Activated CD4-positive, alpha-beta memory T cell treated with anti-CD3 and anti-CD28 coated beads, Interleukin-2, amount 10 ng/mL, durations not matched to agents 7 days and 5 days (primary cell): ENCODE data around the gene OPA3. TPM values are rescaled to one million over a fixed set of nuclear protein-coding genes. Genes with fewer than 3 reads are reported as not detected.

ENCODE experiments used
- CTCF ChIA-PET: fragments of 350-600 bp; sonication (Branson Sonifier 250); formaldehyde crosslinking; loops from one replicate; lab custom pipeline; 2021; ENCODE audit warnings: antibody characterized with exemption, inconsistent platforms; lab: Charles Lee
- POLR2A ChIA-PET: fragments of 350-600 bp; sonication (Branson Sonifier 250); formaldehyde crosslinking; loops from one replicate; lab custom pipeline; 2021; ENCODE audit warnings: antibody characterized with exemption; lab: Charles Lee
- DNase-seq: peaks from one replicate; pipeline ENCODE4 v3.0.0-alpha.2; 2020
- H3K27ac Mint-ChIP-seq: one replicate; pipeline ENCODE4 v1.8.0; 2021; ENCODE audit warnings: mild to moderate bottlenecking, mixed read lengths
- H3K27me3 Mint-ChIP-seq: one replicate; pipeline ENCODE4 v1.8.0; 2021; ENCODE audit warnings: mixed read lengths
- H3K36me3 Mint-ChIP-seq: one replicate; pipeline ENCODE4 v1.8.0; 2021; ENCODE audit warnings: low read depth, mixed read lengths
- H3K4me1 Mint-ChIP-seq: one replicate; pipeline ENCODE4 v1.8.0; 2021; ENCODE audit warnings: mixed read lengths
- H3K4me3 Mint-ChIP-seq: one replicate; pipeline ENCODE4 v1.8.0; 2021; ENCODE audit warnings: mild to moderate bottlenecking, mixed read lengths
- H3K9me3 Mint-ChIP-seq: one replicate; pipeline ENCODE4 v1.8.0; 2021; ENCODE audit warnings: mixed read lengths
- total RNA-seq, 2 experiments: library from RNA; stranded (reverse); gene quantifications; one replicate each; pipeline ENCODE4 v1.2.3, GENCODE V29; 2021

The OPA3 gene
- total RNA-seq, 2 experiments from 2014 or later = 12.0 to 12.9 TPM

DNA sequence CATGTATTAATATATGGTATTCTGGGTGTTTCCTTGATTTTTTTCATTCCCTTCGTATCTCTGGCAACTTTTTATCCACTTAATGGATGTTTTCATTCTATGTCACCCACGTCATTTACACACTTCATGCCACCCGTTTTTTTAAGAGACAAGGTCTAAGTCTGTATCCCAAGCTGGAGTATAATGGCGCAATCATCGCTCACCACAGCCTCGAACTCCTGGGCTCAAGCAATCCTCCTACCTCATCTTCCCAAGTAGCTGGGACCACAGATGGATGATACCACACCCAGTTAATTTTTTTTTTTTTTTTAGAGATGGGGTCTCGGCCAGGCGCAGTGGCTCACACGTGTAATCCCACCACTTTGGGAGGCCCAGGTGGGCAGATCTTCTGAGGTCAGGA is 80.7 kb downstream of the OPA3 start:
- Mint-ChIP-seq H3K36me3 (peaks cover 12% of the 10 kb centered on the region), H3K27ac (no peak overlapping the region), H3K4me1 (peaks cover 43% of the 10 kb centered on the region), H3K27me3 (peaks cover 4% of the 10 kb centered on the region), H3K4me3 (no peak overlapping the region), H3K9me3 (no peaks in the 10 kb centered on the region)
- CTCF ChIA-PET = interaction anchor here (0.7 to 2.6 kb wide), 2 partner anchors 9 to 138 kb away, joined by 3 to 13 read pairs; no protein-coding TSS in a partner anchor
- POLR2A ChIA-PET = interaction anchor here (1.1 kb wide), 1 partner anchor 188 kb away, joined by 3 read pairs; the partner anchor contains the start of gene QPCTL
- DNase-seq = no peak

DNA sequence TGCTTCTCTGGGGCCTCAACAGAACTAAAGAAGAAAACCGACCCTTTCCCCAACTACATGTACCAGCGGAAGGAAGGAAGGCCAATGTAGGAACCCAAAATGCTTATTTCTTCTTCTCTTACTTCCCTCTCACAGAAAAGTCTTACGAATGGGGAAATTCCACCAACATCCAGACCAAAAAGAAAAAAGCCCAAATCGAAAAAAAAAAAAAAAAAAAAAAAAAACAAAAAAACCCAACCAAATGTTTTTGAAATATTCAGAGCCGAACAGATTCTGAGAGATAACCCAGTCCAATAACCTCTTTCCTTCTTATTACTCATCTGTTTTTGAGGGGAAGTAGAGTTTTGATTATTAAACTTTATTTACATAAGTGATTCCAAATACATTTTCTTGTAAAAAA is 82.5 kb downstream of the OPA3 start:
- ChIA-PET CTCF (interaction anchor here (1.2 kb wide), 1 partner anchor 17 kb away, joined by 4 read pairs; no protein-coding TSS in a partner anchor), POLR2A (no interaction called here)
- no peak overlapping the region for H3K4me3 Mint-ChIP-seq
- peaks cover 55% of the 10 kb centered on the region for H3K4me1 Mint-ChIP-seq
- H3K27ac Mint-ChIP-seq = no peak overlapping the region
- peaks cover 10% of the 10 kb centered on the region for H3K36me3 Mint-ChIP-seq
- no peaks in the 10 kb centered on the region for H3K9me3 Mint-ChIP-seq
- H3K27me3 Mint-ChIP-seq = peaks cover 13% of the 10 kb centered on the region
- no peak for DNase-seq

DNA sequence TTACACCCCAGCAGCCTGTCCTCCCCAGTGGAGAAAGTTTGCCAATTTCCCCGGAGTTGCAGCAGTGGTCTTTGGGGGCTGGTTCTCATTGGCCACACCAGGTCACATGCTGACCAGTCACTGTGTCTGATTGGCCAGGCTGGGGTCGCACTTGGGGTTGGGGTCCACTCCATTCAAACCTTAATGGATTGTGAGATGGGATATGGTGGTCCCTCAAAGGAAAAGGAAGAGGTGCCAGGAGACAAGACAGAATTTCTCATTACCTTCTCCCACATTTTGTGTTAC is 82.9 kb downstream of the OPA3 start:
- no peak for DNase-seq
- POLR2A ChIA-PET = no interaction called here
- Mint-ChIP-seq H3K4me3 (no peak overlapping the region), H3K27me3 (peaks cover 15% of the 10 kb centered on the region), H3K27ac (no peak overlapping the region), H3K4me1 (peaks cover 57% of the 10 kb centered on the region), H3K36me3 (peaks cover 10% of the 10 kb centered on the region), H3K9me3 (no peaks in the 10 kb centered on the region)
- CTCF ChIA-PET = no interaction called here

DNA sequence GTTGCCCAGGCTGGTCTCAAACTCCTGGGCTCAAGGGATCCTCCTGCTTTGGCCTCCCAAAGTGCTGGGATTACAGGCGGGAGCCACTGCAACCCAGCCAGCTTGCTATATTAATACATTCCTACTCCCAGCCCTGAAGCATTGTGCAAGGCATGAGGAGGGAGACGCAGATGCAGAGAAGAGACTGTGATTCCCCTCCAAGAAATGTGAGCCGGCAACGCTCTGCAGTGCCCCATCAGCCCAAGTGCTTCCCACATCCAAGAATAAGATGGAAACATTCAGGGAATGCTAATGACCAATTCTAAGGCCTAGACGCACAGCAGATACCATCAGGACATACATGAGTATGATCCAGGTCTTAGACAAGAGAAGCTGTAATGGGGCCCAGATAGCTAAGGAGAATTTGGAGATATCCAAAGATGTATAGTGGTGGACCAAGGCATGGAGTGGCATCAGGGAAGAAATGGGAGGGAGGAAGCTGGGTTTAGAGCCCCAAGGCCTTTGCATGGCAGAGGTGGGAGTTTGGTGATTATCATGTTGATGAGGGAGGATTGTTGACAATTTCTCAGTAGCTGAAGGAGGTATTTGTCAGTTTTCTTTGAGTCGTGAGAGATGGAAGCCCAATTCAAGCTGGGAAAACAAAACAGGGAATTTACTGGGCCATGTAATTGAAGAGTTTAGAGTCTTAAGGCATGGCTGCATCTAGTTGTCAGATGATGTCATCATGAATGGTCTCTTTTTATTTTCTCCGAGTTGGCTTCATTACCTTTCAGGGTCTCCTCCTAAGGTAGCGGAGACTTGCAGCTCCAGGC is 83.5 kb downstream of the OPA3 start:
- ChIA-PET POLR2A (no interaction called here), CTCF (interaction anchor here (2.3 kb wide), 1 partner anchor 22 kb away, joined by 6 read pairs; no protein-coding TSS in a partner anchor)
- Mint-ChIP-seq H3K27ac (no peak overlapping the region), H3K27me3 (peaks cover 16% of the 10 kb centered on the region), H3K4me1 (peaks cover 55% of the 10 kb centered on the region), H3K9me3 (no peaks in the 10 kb centered on the region), H3K36me3 (peaks cover 10% of the 10 kb centered on the region), H3K4me3 (no peak overlapping the region)
- DNase-seq = no peak

DNA sequence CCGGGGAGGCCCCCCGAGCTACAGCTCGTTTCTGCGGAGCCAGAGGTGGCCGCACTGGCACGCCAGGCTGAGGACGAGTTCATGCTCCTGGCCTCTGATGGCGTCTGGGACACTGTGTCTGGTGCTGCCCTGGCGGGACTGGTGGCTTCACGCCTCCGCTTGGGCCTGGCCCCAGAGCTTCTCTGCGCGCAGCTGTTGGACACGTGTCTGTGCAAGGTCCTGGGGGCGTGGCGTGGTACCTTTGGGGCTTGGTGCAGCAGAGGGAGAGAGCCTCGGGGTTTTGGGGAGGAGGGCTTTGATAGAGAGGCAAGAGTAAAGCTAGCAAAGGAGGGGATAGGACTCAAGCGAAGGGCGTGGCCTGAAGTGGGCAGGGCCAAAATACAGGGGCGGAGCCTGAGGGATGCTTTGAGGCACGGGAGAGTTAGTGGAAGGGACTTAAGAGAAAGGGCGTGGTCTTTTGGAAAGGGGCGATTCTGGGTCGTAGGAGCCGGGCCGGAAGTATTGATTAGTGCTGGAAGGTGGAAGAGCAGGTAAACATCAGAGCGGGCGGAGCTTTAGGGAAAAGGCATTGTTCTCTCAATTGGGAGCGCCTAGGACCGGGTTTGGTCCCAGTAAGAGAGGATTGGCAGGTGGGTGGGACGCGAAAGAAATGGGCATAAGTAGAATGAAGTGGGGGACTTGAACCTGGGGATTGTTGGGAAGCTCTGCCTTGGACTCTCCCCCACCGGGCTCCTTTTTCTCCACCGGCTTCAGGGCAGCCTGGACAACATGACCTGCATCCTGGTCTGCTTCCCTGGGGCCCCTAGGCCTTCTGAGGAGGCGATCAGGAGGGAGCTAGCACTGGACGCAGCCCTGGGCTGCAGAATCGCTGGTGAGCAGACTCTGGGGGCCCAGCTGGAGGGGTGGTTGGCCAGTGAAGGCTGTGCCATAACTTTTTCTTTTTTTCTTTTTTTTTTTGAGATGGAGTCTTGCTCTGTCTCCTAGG is 85.1 kb downstream of the OPA3 start:
- Mint-ChIP-seq H3K4me3 (peak overlapping the region; percentile 23), H3K27me3 (peaks cover 29% of the 10 kb centered on the region), H3K36me3 (peaks cover 10% of the 10 kb centered on the region), H3K4me1 (peaks cover 53% of the 10 kb centered on the region), H3K9me3 (no peaks in the 10 kb centered on the region), H3K27ac (peak overlapping the region; percentile 1)
- ChIA-PET POLR2A (interaction anchor here (0.5 to 2.8 kb wide), 5 partner anchors 9 to 146 kb away, joined by 3 to 9 read pairs (median 4); partner anchors contain the start of genes OPA3 and VASP), CTCF (interaction anchor here (0.6 to 2.3 kb wide), 6 partner anchors 14 to 218 kb away, joined by 4 to 6 read pairs (median 4); no protein-coding TSS in a partner anchor)
- DNase-seq = peak; percentile 81

DNA sequence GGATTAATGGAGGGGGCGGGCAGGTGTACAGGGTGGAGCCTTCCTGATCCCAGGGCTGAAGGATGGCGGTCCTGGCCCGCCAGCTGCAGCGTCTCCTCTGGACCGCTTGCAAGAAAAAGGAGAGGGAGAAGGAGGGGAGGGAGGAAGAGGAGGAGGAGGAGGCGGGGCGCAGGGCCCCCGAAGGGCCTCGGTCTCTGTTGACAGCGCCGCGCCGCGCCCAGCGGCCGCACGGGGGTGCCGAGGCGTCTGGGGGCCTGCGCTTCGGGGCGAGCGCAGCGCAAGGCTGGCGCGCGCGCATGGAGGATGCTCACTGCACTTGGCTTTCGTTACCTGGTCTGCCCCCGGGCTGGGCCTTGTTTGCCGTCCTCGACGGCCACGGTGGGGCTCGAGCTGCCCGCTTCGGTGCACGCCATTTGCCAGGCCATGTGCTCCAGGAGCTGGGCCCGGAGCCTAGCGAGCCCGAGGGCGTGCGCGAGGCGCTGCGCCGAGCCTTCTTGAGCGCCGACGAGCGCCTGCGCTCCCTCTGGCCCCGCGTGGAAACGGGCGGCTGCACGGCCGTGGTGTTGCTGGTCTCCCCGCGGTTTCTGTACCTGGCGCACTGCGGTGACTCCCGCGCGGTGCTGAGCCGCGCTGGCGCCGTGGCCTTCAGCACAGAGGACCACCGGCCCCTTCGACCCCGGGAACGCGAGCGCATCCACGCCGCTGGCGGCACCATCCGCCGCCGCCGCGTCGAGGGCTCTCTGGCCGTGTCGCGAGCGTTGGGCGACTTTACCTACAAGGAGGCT is 86.0 kb downstream of the OPA3 start, which contains the start of gene PPM1N:
PPM1N (plus strand) TSS at position 33 of the 785 bp plus-strand sequence; CDS start at position 63, 30 bp downstream.
- no peaks in the 10 kb centered on the region for H3K9me3 Mint-ChIP-seq
- H3K36me3 Mint-ChIP-seq = peaks cover 7% of the 10 kb centered on the region
- peak; percentile 72 for DNase-seq

DNA sequence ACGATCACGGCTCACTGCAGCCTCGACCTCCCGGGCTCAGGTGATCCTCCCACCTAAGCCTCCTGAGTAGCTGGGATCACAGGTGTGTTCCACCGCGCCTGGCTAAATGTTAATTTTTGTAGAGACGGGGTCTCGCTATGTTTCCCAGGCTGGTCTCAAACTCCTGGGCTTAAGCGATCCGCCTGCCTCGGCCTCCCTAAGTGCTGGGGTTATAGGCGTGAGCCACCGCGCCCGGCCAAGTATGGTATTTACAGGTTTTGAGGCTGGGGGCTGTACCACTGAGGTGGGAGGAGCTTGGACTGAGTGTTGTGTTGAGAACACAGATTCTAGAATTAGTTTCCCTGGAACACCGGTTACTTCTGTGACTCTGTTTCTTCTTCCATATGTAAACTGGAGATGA is 86.8 kb downstream of the OPA3 start:
- Mint-ChIP-seq H3K27me3 (peaks cover 35% of the 10 kb centered on the region), H3K4me3 (peak overlapping the region; percentile 53), H3K27ac (no peak overlapping the region), H3K4me1 (peaks cover 55% of the 10 kb centered on the region), H3K36me3 (peaks cover 7% of the 10 kb centered on the region), H3K9me3 (no peaks in the 10 kb centered on the region)
- no peak for DNase-seq
- ChIA-PET POLR2A (interaction anchor here (0.7 to 3.9 kb wide), 4 partner anchors 8 to 145 kb away, joined by 3 to 16 read pairs (median 6); partner anchors contain the start of gene OPA3), CTCF (interaction anchor here (0.9 to 4.9 kb wide), 5 partner anchors 8 to 61 kb away, joined by 3 to 42 read pairs (median 4); no protein-coding TSS in a partner anchor)

More for the DNA sequence above, 86.0 kb downstream of the OPA3 start, which contains the start of gene PPM1N:
- Mint-ChIP-seq H3K4me1 (peaks cover 52% of the 10 kb centered on the region), H3K4me3 (peak within 1 kb of the TSS; percentile 81), H3K27ac (peak within 1 kb of the TSS; percentile 45), H3K27me3 (peaks cover 33% of the 10 kb centered on the region)
- ChIA-PET CTCF (interaction anchor here (1.4 to 2.3 kb wide), 6 partner anchors 20 to 143 kb away, joined by 3 to 6 read pairs (median 4); no protein-coding TSS in a partner anchor), POLR2A (interaction anchor here (0.5 to 3.9 kb wide), 7 partner anchors 7 to 144 kb away, joined by 3 to 16 read pairs (median 4); partner anchors contain the start of genes OPA3 and VASP)

DNA sequence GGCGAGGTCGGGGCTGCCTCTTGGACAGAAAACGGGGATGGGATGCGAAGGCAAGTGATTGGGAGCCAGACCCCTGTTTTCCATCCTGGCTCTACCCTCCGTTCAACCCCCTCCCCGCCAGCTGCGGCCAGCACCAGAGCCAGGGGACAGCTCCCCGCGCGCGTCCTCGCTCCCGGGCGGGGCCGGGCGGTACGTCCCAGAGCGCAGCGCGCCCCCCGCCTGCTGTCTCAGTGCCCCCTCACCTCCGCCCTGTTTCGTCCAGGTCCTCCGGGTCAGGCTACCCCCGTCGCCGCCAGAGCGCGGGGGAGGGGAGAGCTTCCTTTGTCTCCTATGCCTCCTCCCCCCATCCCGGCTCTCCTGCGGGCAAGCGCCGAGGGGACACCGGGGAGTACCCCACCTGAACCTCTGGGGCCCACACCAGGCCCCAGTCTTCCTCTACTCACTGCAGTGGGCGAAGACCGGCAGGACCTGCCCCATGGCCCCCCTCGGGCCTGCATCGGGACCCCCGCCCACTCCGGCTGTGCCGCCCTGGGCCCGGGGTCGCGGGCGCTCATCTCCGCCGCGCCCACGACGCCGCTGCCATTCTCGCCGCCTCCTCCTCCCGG is 88.2 kb downstream of the OPA3 start:
- H3K4me1 Mint-ChIP-seq = peaks cover 53% of the 10 kb centered on the region

DNA sequence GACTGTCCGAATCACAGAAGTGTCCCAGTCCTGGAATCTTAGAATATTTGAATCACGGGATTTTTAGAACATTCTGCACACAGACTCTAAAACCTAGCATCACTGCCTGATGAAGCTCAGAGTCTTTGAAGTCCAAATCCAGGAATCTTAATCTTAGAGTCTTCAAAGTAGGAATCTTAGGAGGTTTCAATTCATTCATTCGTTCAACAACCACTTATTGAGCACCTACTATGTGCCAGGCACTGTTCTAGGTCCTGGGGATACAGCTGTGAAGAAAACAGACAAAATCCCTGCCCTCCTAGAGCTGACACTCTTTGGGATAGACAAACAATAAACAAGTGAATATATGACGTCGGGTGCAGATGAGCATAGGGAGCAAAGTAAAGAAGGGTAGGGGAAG is 89.4 kb downstream of the OPA3 start:
- CTCF ChIA-PET = interaction anchor here (0.6 to 4.9 kb wide), 8 partner anchors 9 to 147 kb away, joined by 3 to 42 read pairs (median 7); partner anchors contain the start of gene EML2
- Mint-ChIP-seq H3K9me3 (no peaks in the 10 kb centered on the region), H3K4me3 (peak overlapping the region; percentile 31)

More for the DNA sequence above, 88.2 kb downstream of the OPA3 start:
- peaks cover 7% of the 10 kb centered on the region for H3K36me3 Mint-ChIP-seq
- H3K4me3 Mint-ChIP-seq = peak overlapping the region; percentile 59
- H3K9me3 Mint-ChIP-seq = no peaks in the 10 kb centered on the region
- no peak overlapping the region for H3K27ac Mint-ChIP-seq
- CTCF ChIA-PET = interaction anchor here (0.6 to 4.9 kb wide), 6 partner anchors 10 to 145 kb away, joined by 4 to 42 read pairs (median 7); no protein-coding TSS in a partner anchor
- H3K27me3 Mint-ChIP-seq = peaks cover 40% of the 10 kb centered on the region
- peak; percentile 63 for DNase-seq
- POLR2A ChIA-PET = interaction anchor here (0.7 to 3.9 kb wide), 5 partner anchors 11 to 146 kb away, joined by 3 to 16 read pairs (median 3); no protein-coding TSS in a partner anchor

DNA sequence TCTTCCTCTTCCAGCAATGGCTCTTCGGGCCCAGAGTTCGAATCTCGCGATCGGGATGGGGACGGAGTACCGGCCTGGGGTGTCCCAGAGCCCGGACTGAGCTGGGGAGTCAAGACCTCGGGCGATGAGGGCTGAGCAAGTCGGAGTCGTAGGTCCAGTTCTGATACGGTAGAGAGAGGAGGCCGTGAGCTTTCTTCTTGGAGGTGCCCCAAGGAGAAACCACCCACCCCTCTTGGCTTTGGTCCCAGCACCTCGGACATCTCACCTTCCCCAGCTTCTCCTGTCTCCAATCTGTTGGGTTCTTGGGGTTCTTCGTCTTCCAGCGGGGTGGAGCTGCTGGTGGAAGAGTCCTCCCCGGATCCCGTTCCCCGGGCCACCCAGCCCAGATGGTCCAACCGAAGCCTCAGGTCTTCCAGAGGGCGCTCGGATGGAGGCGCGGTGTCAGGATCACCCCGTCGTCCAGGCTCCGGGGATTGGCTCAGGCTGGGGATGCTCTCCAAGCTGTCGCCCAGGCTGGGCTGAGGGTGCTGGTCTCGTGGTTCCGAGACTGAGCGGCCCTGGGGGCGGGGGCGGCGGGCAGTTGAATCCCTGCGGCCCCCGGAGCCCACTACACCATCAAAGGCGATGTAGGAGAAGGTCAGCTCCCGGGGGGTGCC is 90.2 kb downstream of the OPA3 start:
- peaks cover 2% of the 10 kb centered on the region for H3K36me3 Mint-ChIP-seq
- peaks cover 38% of the 10 kb centered on the region for H3K4me1 Mint-ChIP-seq
- H3K27me3 Mint-ChIP-seq = peaks cover 37% of the 10 kb centered on the region
- DNase-seq = no peak
- POLR2A ChIA-PET = interaction anchor here (1.4 to 3.9 kb wide), 3 partner anchors 14 to 148 kb away, joined by 3 to 16 read pairs (median 6); partner anchors contain the start of gene VASP
- H3K27ac Mint-ChIP-seq = no peak overlapping the region
- no peak overlapping the region for H3K4me3 Mint-ChIP-seq
- no peaks in the 10 kb centered on the region for H3K9me3 Mint-ChIP-seq
- CTCF ChIA-PET = interaction anchor here (1.4 to 4.9 kb wide), 7 partner anchors 9 to 148 kb away, joined by 4 to 42 read pairs (median 9); partner anchors contain the start of gene EML2

More for the DNA sequence above, 89.4 kb downstream of the OPA3 start:
- Mint-ChIP-seq H3K36me3 (peaks cover 3% of the 10 kb centered on the region), H3K4me1 (peaks cover 43% of the 10 kb centered on the region), H3K27ac (no peak overlapping the region), H3K27me3 (peaks cover 40% of the 10 kb centered on the region)
- no peak for DNase-seq
- POLR2A ChIA-PET = interaction anchor here (1.2 to 3.9 kb wide), 5 partner anchors 13 to 147 kb away, joined by 3 to 16 read pairs (median 3); partner anchors contain the start of gene VASP
